ENCODE results near the gene VAPA.

Gene VAPA

GRCh38 chr18:9902832-9903231, 11.0 kb upstream of the VAPA start:
- ChIA-PET CTCF (no interaction called here), POLR2A (no interaction called here)
- TF ChIP-seq ARNT (IDR thresholded peaks at IDR 0.05): no peak
- no peak for TF ChIP-seq SP1 (IDR thresholded peaks at IDR 0.05)
- TF ChIP-seq FOXM1 (IDR thresholded peaks at IDR 0.05; ENCODE audit: borderline replicate concordance): no peak
- TF ChIP-seq SUZ12 (IDR thresholded peaks at IDR 0.05): no peak
- no peak for TF ChIP-seq ZNF384 (IDR thresholded peaks at IDR 0.05)
- TF ChIP-seq BHLHE40 (IDR thresholded peaks at IDR 0.05; ENCODE audit: borderline replicate concordance): no peak
- no peak for TF ChIP-seq HDGF (IDR thresholded peaks at IDR 0.05; ENCODE audit: borderline replicate concordance)
- no peak for TF ChIP-seq CTBP1 (IDR thresholded peaks at IDR 0.05; ENCODE audit: borderline replicate concordance)
- no peak for TF ChIP-seq ELF4 (IDR thresholded peaks at IDR 0.05)
- no peak for TF ChIP-seq FOXA1 (IDR thresholded peaks at IDR 0.05)
- TF ChIP-seq TARDBP (IDR thresholded peaks at IDR 0.05): no peak
- no peak for TF ChIP-seq FOXK2 (IDR thresholded peaks at IDR 0.05)
- no peak for TF ChIP-seq L3MBTL2 (conservative IDR thresholded peaks at IDR 0.05)
- TF ChIP-seq NFRKB (IDR thresholded peaks at IDR 0.05): no peak
- TF ChIP-seq PKNOX1 (IDR thresholded peaks at IDR 0.05): no peak
- DNase-seq (ENCODE audit: extremely low spot score): no peak

GRCh38 chr18:9905401-9905922, 8.4 kb upstream of the VAPA start:
- TF ChIP-seq PKNOX1 (IDR thresholded peaks at IDR 0.05) (no peak), SP1 (IDR thresholded peaks at IDR 0.05) (no peak), LEF1 (IDR thresholded peaks at IDR 0.05; ENCODE audit: borderline replicate concordance) (no peak), BHLHE40 (IDR thresholded peaks at IDR 0.05; ENCODE audit: borderline replicate concordance) (no peak), HDGF (IDR thresholded peaks at IDR 0.05; ENCODE audit: borderline replicate concordance) (no peak), SUZ12 (IDR thresholded peaks at IDR 0.05) (no peak), ZNF384 (IDR thresholded peaks at IDR 0.05) (no peak), FOXA1 (IDR thresholded peaks at IDR 0.05) (no peak), L3MBTL2 (conservative IDR thresholded peaks at IDR 0.05) (no peak), CTBP1 (IDR thresholded peaks at IDR 0.05; ENCODE audit: borderline replicate concordance) (no peak), ELF4 (IDR thresholded peaks at IDR 0.05) (no peak), TARDBP (IDR thresholded peaks at IDR 0.05) (no peak), FOXM1 (IDR thresholded peaks at IDR 0.05; ENCODE audit: borderline replicate concordance) (no peak), ARNT (IDR thresholded peaks at IDR 0.05) (no peak)
- ChIA-PET CTCF (no interaction called here), POLR2A (interaction anchor here (1.0 kb wide), 1 partner anchor 9 kb away, joined by 3 read pairs; no protein-coding TSS in a partner anchor)

GRCh38 chr18:9906481-9906880, 7.3 kb upstream of the VAPA start:
- ChIA-PET CTCF (interaction anchor here (0.7 kb wide), 1 partner anchor 34 kb away, joined by 3 read pairs; no protein-coding TSS in a partner anchor), POLR2A (no interaction called here)
- TF ChIP-seq PKNOX1 (IDR thresholded peaks at IDR 0.05) (no peak), FOXK2 (IDR thresholded peaks at IDR 0.05) (no peak), LEF1 (IDR thresholded peaks at IDR 0.05; ENCODE audit: borderline replicate concordance) (no peak), SP1 (IDR thresholded peaks at IDR 0.05) (no peak), BHLHE40 (IDR thresholded peaks at IDR 0.05; ENCODE audit: borderline replicate concordance) (no peak), L3MBTL2 (conservative IDR thresholded peaks at IDR 0.05) (no peak), SUZ12 (IDR thresholded peaks at IDR 0.05) (no peak), ARNT (IDR thresholded peaks at IDR 0.05) (no peak), CTBP1 (IDR thresholded peaks at IDR 0.05; ENCODE audit: borderline replicate concordance) (no peak), HDGF (IDR thresholded peaks at IDR 0.05; ENCODE audit: borderline replicate concordance) (no peak), NFRKB (IDR thresholded peaks at IDR 0.05) (no peak), FOXM1 (IDR thresholded peaks at IDR 0.05; ENCODE audit: borderline replicate concordance) (no peak), ZNF384 (IDR thresholded peaks at IDR 0.05) (no peak), TARDBP (IDR thresholded peaks at IDR 0.05) (no peak), FOXA1 (IDR thresholded peaks at IDR 0.05) (no peak), ELF4 (IDR thresholded peaks at IDR 0.05) (no peak)
- no peak for DNase-seq (ENCODE audit: extremely low spot score)

More at GRCh38 chr18:9905401-9905922, 8.4 kb upstream of the VAPA start:
- DNase-seq (ENCODE audit: extremely low spot score): no peak

DNA sequence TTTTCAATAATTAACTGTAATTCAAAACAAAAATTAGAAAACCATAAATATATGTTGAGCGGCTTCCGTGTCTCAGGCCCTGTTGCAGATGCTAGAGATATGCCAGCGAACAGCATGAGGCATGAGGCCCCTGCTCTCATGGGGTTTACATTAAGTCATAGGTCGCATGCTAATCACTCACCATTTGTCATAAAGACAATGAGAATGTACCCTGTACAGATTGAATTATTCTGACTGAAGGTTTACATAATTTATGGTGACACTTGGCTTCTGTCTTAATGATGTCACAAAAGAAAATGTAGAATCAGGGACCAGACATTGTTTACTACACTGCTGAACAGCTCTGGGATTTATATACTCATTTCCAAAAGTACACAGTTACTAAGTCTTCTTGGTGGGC, 5.9 kb upstream of the VAPA start:
- peak; percentile 84 for TF ChIP-seq PKNOX1 (IDR thresholded peaks at IDR 0.05)
- no peak for TF ChIP-seq ZNF384 (IDR thresholded peaks at IDR 0.05)
- DNase-seq (ENCODE audit: extremely low spot score): no peak
- POLR2A ChIA-PET: no interaction called here
- CTCF ChIA-PET: no interaction called here

DNA sequence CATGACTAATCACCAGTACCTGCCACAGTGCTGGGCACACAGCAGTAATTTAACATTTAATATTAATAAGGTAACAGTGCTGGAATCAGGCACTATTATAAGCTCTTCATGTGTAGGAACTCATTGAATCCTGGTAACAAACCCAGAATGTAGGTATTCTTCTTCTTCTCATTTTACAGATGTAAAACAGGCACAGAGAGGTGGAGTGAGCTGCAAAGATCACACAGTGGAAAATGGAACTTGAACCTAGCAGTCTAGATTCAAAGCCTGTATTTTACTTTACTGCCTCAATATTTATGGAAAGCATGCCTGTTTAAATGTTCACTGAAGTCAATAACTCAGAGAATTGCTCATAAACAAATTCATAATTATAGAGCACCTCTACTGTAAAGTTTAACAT, 3.7 kb upstream of the VAPA start:
- POLR2A ChIA-PET: no interaction called here
- CTCF ChIA-PET: no interaction called here
- TF ChIP-seq PKNOX1 (IDR thresholded peaks at IDR 0.05): no peak
- TF ChIP-seq ELF4 (IDR thresholded peaks at IDR 0.05): no peak
- TF ChIP-seq HDGF (IDR thresholded peaks at IDR 0.05; ENCODE audit: borderline replicate concordance): no peak
- TF ChIP-seq FOXK2 (IDR thresholded peaks at IDR 0.05): no peak
- no peak for TF ChIP-seq SP1 (IDR thresholded peaks at IDR 0.05)
- TF ChIP-seq LEF1 (IDR thresholded peaks at IDR 0.05; ENCODE audit: borderline replicate concordance): no peak
- TF ChIP-seq TARDBP (IDR thresholded peaks at IDR 0.05): no peak
- no peak for TF ChIP-seq FOXM1 (IDR thresholded peaks at IDR 0.05; ENCODE audit: borderline replicate concordance)
- no peak for TF ChIP-seq ZNF384 (IDR thresholded peaks at IDR 0.05)
- no peak for TF ChIP-seq CTBP1 (IDR thresholded peaks at IDR 0.05; ENCODE audit: borderline replicate concordance)
- no peak for TF ChIP-seq NFRKB (IDR thresholded peaks at IDR 0.05)
- TF ChIP-seq L3MBTL2 (conservative IDR thresholded peaks at IDR 0.05): no peak
- TF ChIP-seq SUZ12 (IDR thresholded peaks at IDR 0.05): no peak
- TF ChIP-seq FOXA1 (IDR thresholded peaks at IDR 0.05): no peak
- no peak for TF ChIP-seq ARNT (IDR thresholded peaks at IDR 0.05)
- no peak for TF ChIP-seq BHLHE40 (IDR thresholded peaks at IDR 0.05; ENCODE audit: borderline replicate concordance)
- no peak for DNase-seq (ENCODE audit: extremely low spot score)

Data from HEK293T (cell line).